ENCODE data around the gene NARF.

NARF gene

DNA sequence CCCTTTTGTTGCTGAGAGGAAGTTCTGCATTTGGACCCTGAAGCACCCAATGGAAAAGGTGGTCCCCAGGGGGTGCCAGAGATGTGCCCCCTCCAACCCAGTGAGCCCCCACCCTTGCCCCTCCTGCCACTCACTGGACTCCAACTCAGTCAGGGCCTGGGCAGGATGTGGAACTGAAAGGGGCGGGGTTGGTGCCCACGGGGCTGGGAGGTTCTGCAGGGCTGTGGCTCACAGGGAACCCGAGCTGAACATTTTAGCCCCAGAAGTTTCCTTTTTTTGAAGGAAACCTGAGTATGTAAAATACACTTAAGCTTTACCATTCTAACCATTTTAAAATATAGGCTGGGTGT lies 24.4 kb upstream of the NARF start:
- no peak for DNase-seq

DNA sequence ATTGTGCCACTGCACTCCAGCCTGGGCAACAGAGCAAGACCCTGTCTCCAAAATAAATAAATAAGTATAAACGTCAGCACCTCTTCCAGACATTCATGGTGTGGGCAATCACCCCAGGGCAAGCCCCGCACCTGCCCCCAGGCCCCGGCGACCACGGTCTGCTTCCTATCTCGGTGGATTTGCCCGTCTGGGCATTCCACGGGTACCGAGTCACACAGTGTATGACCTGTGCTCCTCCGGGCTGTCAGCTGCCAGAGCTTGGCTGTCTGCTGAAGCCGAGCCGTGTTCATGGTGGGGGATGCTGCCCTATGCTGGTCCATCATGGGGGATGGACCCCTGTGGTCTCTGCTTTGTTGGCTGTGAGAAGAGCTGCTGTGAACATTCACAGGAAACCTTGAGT lies 23.4 kb upstream of the NARF start:
- DNase-seq = no peak

DNA sequence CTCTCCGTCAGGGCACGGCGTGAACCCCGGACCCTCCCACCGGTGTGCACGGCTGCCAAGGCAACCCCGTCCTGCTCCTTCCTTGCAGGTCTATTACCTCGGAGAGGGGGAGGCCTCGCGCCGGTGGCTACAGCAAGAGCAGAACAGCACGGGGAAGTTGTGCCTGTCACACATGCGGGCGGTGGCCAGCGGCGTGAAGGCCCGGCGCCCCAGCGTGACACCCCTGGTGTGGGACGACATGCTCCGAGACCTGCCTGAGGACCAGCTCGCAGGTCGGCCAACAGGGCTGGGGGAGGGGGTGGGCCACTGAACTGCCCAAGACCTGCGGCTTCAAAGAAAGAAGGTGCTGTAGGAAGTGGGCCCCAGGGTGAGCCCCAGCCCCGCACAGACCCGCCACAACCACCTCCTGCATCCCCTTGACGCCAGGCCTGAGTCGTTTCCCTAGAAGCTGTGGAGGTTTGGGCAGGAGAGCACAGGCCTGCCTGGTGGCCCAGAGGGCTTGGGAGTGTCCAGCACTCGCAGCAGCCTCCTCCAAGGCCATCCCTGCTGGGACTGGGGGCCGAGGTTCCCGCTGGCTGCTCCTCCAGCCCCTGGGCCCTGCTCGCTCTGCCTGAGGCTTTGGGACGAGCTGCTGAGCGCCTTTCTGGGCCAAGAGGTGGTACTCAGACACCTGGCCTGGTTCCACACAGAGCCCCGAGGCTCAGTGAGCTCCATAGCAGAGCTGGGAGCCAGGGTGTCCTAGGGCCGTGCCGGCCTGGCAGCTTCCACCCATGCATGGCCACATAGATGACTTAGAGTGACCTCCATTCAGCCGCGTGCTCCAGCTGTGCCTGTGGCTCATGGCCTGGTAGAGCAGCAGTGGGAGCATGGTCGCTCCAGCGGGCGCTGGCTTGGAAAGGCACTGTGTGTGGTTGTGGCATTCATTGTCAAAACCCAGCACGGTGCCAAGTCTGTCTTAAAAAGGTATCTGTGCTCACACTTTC lies 22.6 kb upstream of the NARF start:
- no peak for DNase-seq

- DNase-seq = no peak
Observed at GRCh38 chr17:82436601-82437324, 21.8 kb upstream of the NARF start.

GRCh38 chr17:82437325-82437668 lies 21.2 kb upstream of the NARF start:
- no peak for DNase-seq

DNA sequence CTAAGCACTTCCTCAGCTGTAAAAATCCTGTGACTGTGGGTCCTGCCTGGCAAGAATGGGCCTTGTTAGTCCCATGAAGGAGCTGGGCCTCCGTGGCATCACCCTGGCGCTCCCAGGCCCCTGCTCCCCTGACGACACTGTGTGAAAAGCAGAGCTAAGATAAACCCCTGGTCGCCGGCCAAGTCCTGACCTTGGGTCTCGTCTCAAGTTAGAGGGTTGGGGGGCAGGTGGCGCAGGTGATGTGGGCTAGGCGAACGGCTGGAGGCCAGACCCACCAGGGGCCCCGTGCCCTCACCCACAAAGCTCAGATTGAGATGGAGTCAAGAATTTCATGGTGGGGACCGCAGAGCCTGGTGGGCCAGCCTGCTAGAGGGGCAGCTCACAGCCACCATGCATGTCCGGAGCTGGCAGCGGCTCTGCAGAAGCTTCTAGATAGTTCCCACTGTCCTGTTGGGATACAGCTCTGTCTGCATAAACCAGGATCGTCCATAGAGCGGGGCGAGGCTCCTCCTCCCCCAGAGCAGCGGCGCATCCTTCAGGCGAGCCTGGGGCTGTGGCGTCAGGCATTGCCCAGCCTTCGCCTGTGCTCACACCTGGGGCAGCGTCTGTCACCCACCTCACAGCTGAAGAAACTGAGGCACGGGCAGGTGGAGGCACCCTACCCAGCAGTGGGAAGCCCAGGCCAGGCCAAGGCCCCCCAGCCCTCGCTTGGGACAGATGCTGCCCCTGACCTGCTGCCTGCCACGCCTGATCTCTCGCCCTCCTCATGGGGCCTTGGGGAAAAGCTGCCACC lies 19.9 kb upstream of the NARF start:
- no peak for DNase-seq

DNA sequence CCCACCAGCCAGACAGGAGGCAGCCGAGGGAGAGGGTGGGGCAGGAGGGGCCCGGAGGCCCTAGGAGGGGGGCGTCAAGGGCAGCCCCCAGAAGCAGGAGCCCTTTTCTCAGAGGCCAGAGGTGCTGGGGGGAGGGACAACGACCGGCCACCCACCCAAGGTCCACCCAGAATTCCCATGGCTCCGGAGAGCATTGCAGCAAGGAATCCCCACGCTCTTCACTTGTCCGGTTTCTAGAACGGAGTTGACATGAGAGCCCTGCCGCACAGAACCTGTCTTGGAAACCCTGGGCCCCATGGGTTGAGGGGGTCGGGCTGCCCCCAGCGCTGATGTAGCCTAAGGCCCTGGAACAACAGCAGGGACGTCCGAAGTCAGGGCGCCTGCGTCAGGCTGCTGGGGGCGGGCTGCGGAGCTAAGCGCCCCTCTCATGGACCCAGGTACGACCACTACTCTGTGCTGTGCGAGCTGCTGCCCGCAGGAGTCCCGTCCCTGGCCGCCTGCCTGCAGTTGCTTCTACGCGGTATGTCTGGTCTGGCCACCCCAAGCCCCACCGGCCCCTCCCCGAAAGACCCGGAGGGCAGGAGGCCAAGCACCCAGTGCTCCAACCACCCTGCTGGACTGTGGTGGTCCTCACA lies 19.2 kb upstream of the NARF start:
- DNase-seq = no peak

GRCh38 chr17:82439829-82440365 lies 18.6 kb upstream of the NARF start:
- no peak for DNase-seq

DNA sequence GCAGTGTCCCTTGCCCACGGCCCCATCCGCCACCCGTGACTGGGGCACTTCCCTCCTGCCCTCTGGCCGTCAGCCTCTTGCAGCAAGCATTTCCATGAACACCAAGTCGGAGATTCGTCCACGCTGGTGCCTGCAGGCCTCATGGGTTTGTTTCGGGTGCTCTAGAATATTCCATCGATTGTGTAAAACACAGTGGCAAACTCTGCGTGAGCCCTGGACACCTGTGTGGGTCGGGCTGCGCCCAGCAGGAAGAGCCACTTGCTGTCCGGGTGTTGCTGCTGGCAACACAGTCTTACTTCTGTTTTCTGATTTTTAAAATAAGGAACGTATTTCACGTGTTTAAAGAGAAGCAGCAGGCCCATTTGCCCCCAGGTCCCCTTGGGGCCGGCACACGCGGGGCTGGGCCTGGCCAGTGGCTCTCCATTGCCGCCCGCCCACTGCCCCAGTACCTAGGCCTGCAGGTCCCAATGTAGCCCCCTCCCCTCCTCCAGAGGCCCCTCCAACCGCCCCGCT lies 18.0 kb upstream of the NARF start:
- DNase-seq = no peak

DNA sequence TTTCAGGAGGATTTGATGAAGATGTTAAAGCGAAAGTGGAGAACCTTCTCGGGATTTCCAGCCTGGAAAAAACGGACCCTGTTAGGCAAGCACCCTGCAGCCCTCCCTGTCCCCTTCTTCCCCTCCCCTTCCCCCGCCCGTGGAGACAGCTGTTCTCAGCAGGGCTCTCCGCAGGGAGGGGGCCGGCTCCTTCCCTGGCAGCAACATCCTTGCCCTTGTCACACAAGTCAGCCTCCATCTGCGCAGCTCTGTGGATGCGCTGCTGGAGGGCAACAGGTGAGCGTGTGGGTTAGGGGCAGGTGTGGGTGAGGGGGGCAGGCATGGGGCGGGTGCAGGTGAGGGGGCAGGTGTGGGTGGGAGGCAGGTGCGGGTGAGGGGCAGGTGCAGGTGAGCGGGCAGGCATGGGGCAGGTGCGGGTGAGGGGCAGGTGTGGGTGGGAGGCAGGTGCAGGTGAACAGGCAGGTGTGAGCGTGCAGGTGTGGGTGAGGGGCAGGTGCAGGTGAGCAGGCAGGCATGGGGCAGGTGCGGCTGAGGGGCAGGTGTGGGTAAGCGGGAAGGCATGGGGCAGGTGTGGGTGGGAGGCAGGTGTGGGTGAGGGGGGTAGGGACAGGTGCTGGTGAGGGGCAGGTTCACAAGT lies 17.4 kb upstream of the NARF start:
- no peak for DNase-seq

DNA sequence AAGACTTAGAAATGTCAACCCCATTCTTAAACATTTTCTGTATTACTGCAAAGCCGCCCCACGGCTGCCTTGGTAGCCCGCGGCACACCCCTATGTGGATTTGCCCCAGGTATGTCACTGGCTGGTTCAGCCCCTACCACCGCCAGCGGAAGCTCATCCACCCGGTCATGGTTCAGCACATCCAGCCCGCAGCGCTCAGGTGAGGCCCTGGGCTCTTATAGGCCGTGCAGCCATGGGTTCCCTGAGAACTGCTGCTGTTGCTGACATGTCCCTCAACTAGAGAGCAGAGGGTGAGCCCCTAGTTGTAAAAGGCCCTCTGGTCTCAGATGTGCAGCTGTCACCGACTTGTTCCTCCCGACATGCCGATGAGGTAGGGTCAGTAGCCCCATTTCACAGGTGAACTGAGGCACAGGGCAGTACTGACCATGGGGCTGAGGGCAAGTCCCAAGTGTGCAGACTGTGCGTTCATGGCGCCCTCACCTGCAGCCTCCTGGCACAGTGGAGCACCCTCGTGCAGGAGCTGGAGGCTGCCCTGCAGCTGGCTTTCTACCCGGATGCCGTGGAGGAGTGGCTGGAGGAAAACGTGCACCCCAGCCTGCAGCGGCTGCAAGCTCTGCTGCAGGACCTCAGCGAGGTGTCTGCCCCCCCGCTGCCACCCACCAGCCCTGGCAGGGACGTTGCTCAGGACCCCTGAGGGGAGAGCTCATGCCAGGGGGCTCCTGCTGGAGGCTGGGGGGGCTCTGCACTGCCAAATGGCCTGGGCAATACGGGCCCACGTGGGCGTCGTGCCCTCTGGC lies 16.7 kb upstream of the NARF start:
- DNase-seq = no peak

- DNase-seq = no peak
Observed at GRCh38 chr17:82442643-82443464, 15.7 kb upstream of the NARF start.

GRCh38 chr17:82443465-82444283 lies 14.9 kb upstream of the NARF start:
- no peak for DNase-seq

- DNase-seq = no peak
Observed at GRCh38 chr17:82444284-82444893, 14.2 kb upstream of the NARF start.

- no peak for DNase-seq
Observed at GRCh38 chr17:82444941-82445521, 13.5 kb upstream of the NARF start.

- no peak for DNase-seq
Observed at GRCh38 chr17:82445542-82445941, 13.0 kb upstream of the NARF start.

DNA sequence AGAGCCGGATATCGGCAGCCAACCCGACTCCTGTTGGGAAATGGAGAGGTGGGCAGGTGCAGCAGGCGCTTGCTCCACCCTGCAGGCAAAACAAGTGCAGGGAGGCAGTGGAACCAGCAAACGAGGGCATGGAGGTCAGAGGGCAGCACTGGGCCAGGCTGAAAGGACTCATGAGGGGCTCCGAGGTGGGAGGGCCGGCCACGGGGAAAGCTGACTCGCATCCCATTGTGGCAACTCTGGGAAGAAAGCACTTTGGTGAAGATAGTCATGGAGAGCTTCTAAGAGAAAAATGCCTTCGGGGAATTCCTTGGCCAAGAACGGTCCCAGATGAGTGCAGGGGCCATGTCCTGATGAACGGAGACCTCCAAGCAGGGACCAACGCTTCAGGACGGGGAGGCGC lies 12.4 kb upstream of the NARF start:
- no peak for DNase-seq

DNA sequence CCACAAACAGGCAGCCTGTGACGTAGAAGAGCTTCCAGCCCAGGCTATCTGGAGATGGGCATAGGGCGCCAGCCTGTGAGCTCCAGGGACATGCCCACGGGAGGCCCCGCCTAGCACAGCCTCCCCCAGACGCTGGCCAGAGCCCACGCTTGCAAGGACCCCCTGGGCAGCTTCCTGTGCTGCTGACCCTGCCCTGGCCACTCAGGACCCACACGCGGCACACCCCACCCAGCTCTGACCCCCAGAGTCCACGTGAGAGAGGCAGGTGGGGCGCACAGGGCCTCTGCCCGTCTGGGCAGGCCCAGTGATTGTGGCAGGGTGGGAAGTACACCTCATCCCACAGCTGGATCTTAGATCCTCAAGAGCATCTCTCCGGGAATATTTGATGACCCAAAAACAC lies 11.9 kb upstream of the NARF start:
- DNase-seq = no peak

All from activated T-cell treated with anti-CD3 and anti-CD28 coated beads, Interleukin-2, amount 50 U/mL, for 48 hours (primary cell).